Mammary epithelial cell (primary cell): ENCODE results near the gene SLC38A3.

Experiments used
- CTCF ChIP-seq, 2 donors: IDR thresholded peaks in 1 of 2; conservative IDR thresholded peaks in 1 of 2; 2 replicates each; pipeline ENCODE4 v1.5.1; 2011 to 2012; ENCODE audit warnings: inconsistent platforms in 2 of 2, low read length in 2 of 2, mild to moderate bottlenecking in 2 of 2, control low read depth in 1 of 2, low read depth in 1 of 2; ENCODE audit not compliant: insufficient read depth in 1 of 2; ENCODE audit errors: extremely low read depth in 1 of 2
- EZH2 ChIP-seq: IDR thresholded peaks from 2 replicates; pipeline ENCODE4 v1.6.1; 2012; ENCODE audit warnings: low read length, inconsistent platforms, borderline replicate concordance

- no peak for TF ChIP-seq EZH2
- no peak for TF ChIP-seq CTCF (conservative IDR thresholded peaks at IDR 0.05 in 1 of 2, IDR thresholded peaks at IDR 0.05 in 1 of 2; ENCODE audit: extremely low read depth in 1 of 2, insufficient read depth in 1 of 2, low read depth in 1 of 2, low read length in 2 of 2)
Observed at GRCh38 chr3:50196253-50196801, 8.7 kb upstream of the SLC38A3 start.
